ENCODE measurements around the gene SCAMP4. TPM values are rescaled to one million over a fixed set of nuclear protein-coding genes. Genes with fewer than 3 reads are reported as not detected.

Gene SCAMP4
- polyA plus RNA-seq, 1 of the 3 experiments (the other 2 are of a cell fraction): 30.0 TPM

- no peak overlapping the region for H3K4me3 ChIP-seq (ENCODE audit: low read depth in 2 of 2, low read length in 1 of 2)
Observed at GRCh38 chr19:1970003-1970805, 65.0 kb downstream of the SCAMP4 start.

GRCh38 chr19:1970806-1971502 lies 65.8 kb downstream of the SCAMP4 start:
- H3F3A ChIP-seq (replicated peaks; ENCODE audit: insufficient read depth): no peaks in the 10 kb centered on the region
- 97% methylated on average over 5 of the region's 27 CpGs for WGBS (ENCODE audit: low lambda C conversion rate)
- H3K9me3 ChIP-seq: no peaks in the 10 kb centered on the region
- H3K9me2 ChIP-seq: no peaks in the 10 kb centered on the region
- TF ChIP-seq, protein P1, sequence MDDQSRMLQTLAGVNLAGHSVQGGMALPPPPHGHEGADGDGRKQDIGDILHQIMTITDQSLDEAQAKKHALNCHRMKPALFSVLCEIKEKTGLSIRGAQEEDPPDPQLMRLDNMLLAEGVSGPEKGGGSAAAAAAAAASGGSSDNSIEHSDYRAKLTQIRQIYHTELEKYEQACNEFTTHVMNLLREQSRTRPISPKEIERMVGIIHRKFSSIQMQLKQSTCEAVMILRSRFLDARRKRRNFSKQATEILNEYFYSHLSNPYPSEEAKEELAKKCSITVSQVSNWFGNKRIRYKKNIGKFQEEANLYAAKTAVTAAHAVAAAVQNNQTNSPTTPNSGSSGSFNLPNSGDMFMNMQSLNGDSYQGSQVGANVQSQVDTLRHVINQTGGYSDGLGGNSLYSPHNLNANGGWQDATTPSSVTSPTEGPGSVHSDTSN (IDR thresholded peaks at IDR 0.05): no peak
- TF ChIP-seq TAF1 (IDR thresholded peaks at IDR 0.05; ENCODE audit: borderline replicate concordance, low read depth, low read length): no peak
- TF ChIP-seq GATA2 (CRISPR knock-in tag; IDR thresholded peaks at IDR 0.05): no peak
- no peak for TF ChIP-seq RAD21 (IDR thresholded peaks at IDR 0.05; ENCODE audit: low read length)
- TF ChIP-seq FOXM1 (IDR thresholded peaks at IDR 0.05; ENCODE audit: low read depth): no peak
- no peak for TF ChIP-seq NFIC (IDR thresholded peaks at IDR 0.05; ENCODE audit: borderline replicate concordance)
- no peak for TF ChIP-seq TCF12 (IDR thresholded peaks at IDR 0.05)
- no peak overlapping the region for H3K4me3 ChIP-seq (ENCODE audit: low read depth in 2 of 2, low read length in 1 of 2)
- POLR2A ChIA-PET: no interaction called here
- H3K79me2 ChIP-seq (ENCODE audit: insufficient read depth): peaks cover 43% of the 10 kb centered on the region; the same call in 1 of the 2 replicates
- no peak overlapping the region for H3K27ac ChIP-seq (ENCODE audit: low read depth in 2 of 2, low read length in 1 of 2)
- H3K4me1 ChIP-seq (ENCODE audit: control insufficient read depth in 1 of 2, insufficient read depth in 2 of 2, low read depth in 1 of 2, low read length in 1 of 2): no peaks in the 10 kb centered on the region; a peak in 1 of 4 replicates
- H3K27me3 ChIP-seq (ENCODE audit: insufficient read depth): no peaks in the 10 kb centered on the region
- no peak overlapping the region for H2AFZ ChIP-seq (ENCODE audit: low read depth)
- CTCF ChIA-PET: interaction anchor here (1.4 to 2.6 kb wide), 2 partner anchors 25 to 42 kb away, joined by 3 to 7 read pairs; no protein-coding TSS in a partner anchor
- H3K36me3 ChIP-seq (replicated peaks in 1 of 2; ENCODE audit: control insufficient read depth in 1 of 2, insufficient read depth in 2 of 2, low read length in 1 of 2): peaks cover 0 to 22% of the 10 kb centered on the region in 2 experiments
- no peak overlapping the region for H3K4me2 ChIP-seq
- peaks cover 32% of the 10 kb centered on the region for H4K20me1 ChIP-seq (ENCODE audit: insufficient read depth)
- DNase-seq: no peak
- H3K9ac ChIP-seq: no peak overlapping the region

More at GRCh38 chr19:1970003-1970805, 65.0 kb downstream of the SCAMP4 start:
- TF ChIP-seq SMC3 (IDR thresholded peaks at IDR 0.05; ENCODE audit: low read depth, low read length) (no peak), ELF1 (IDR thresholded peaks at IDR 0.05) (no peak), YY1 (IDR thresholded peaks at IDR 0.05; ENCODE audit: low read depth) (no peak), MEF2A (IDR thresholded peaks at IDR 0.05; ENCODE audit: borderline replicate concordance, low read depth) (no peak), GATA2 (CRISPR knock-in tag; IDR thresholded peaks at IDR 0.05) (no peak), NRF1 (IDR thresholded peaks at IDR 0.05; ENCODE audit: low read depth, low read length) (no peak), FOXJ3 (CRISPR knock-in tag; IDR thresholded peaks at IDR 0.05) (no peak), JUND (IDR thresholded peaks at IDR 0.05) (no peak), SIN3A (IDR thresholded peaks at IDR 0.05; ENCODE audit: borderline replicate concordance, low read depth, low read length) (no peak), GABPA (IDR thresholded peaks at IDR 0.05; ENCODE audit: low read depth) (no peak)
- TF ChIP-seq, protein P2, sequence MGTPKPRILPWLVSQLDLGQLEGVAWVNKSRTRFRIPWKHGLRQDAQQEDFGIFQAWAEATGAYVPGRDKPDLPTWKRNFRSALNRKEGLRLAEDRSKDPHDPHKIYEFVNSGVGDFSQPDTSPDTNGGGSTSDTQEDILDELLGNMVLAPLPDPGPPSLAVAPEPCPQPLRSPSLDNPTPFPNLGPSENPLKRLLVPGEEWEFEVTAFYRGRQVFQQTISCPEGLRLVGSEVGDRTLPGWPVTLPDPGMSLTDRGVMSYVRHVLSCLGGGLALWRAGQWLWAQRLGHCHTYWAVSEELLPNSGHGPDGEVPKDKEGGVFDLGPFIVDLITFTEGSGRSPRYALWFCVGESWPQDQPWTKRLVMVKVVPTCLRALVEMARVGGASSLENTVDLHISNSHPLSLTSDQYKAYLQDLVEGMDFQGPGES (IDR thresholded peaks at IDR 0.05; ENCODE audit: low read depth, low read length): no peak
- POLR2A ChIA-PET: no interaction called here
- no peak overlapping the region for H3K9ac ChIP-seq
- CTCF ChIA-PET: interaction anchor here (1.4 to 2.6 kb wide), 2 partner anchors 24 to 42 kb away, joined by 3 to 7 read pairs; no protein-coding TSS in a partner anchor
- WGBS (ENCODE audit: low lambda C conversion rate): 87% methylated on average over 14 of the region's 38 CpGs
- no peaks in the 10 kb centered on the region for H3K27me3 ChIP-seq (ENCODE audit: insufficient read depth)
- H3K4me1 ChIP-seq (ENCODE audit: control insufficient read depth in 1 of 2, insufficient read depth in 2 of 2, low read depth in 1 of 2, low read length in 1 of 2): no peaks in the 10 kb centered on the region; a peak in 1 of 4 replicates
- no peaks in the 10 kb centered on the region for H3F3A ChIP-seq (replicated peaks; ENCODE audit: insufficient read depth)
- peaks cover 4 to 19% of the 10 kb centered on the region in 2 experiments for H3K36me3 ChIP-seq (replicated peaks in 1 of 2; ENCODE audit: control insufficient read depth in 1 of 2, insufficient read depth in 2 of 2, low read length in 1 of 2)
- no peak overlapping the region for H3K4me2 ChIP-seq
- H2AFZ ChIP-seq (ENCODE audit: low read depth): no peak overlapping the region
- no peak for DNase-seq
- peaks cover 38% of the 10 kb centered on the region; the same call in 1 of the 2 replicates for H3K79me2 ChIP-seq (ENCODE audit: insufficient read depth)
- no peaks in the 10 kb centered on the region for H3K9me3 ChIP-seq
- H3K9me2 ChIP-seq: no peaks in the 10 kb centered on the region
- peaks cover 39% of the 10 kb centered on the region for H4K20me1 ChIP-seq (ENCODE audit: insufficient read depth)
- no peak overlapping the region for H3K27ac ChIP-seq (ENCODE audit: low read depth in 2 of 2, low read length in 1 of 2)
